ENCODE measurements around the gene WIZ. TPM values are rescaled to one million over a fixed set of nuclear protein-coding genes. Genes with fewer than 3 reads are reported as not detected.

WIZ gene
- polyA plus RNA-seq, 3 donors = 32.6 to 43.1 (median 42.2) TPM

- no peak for DNase-seq
These were observed 3.9 kb downstream of the WIZ start for GRCh38 chr19:15445807-15446376.

GRCh38 chr19:15445227-15445605 is 4.5 kb downstream of the WIZ start:
- DNase-seq = no peak

- DNase-seq = no peak
These were observed 5.1 kb downstream of the WIZ start for GRCh38 chr19:15444505-15445226.

- no peak for DNase-seq
These were observed 5.9 kb downstream of the WIZ start for GRCh38 chr19:15443838-15444237.

GRCh38 chr19:15443325-15443724 is 6.4 kb downstream of the WIZ start:
- DNase-seq = no peak

- DNase-seq = no peak
These were observed 7.4 kb downstream of the WIZ start for GRCh38 chr19:15442142-15442920.

GRCh38 chr19:15441317-15441716 is 8.4 kb downstream of the WIZ start:
- DNase-seq = no peak

- DNase-seq = no peak
These were observed 9.7 kb downstream of the WIZ start for GRCh38 chr19:15439821-15440641.

GRCh38 chr19:15439078-15439799 is 10.5 kb downstream of the WIZ start:
- DNase-seq = no peak

- DNase-seq = no peak
These were observed 11.2 kb downstream of the WIZ start for GRCh38 chr19:15438577-15438976.

GRCh38 chr19:15438124-15438496 is 11.6 kb downstream of the WIZ start:
- DNase-seq = no peak

- DNase-seq = no peak
These were observed 12.2 kb downstream of the WIZ start for GRCh38 chr19:15437355-15438123.

GRCh38 chr19:15436826-15437110 is 13.0 kb downstream of the WIZ start:
- no peak for DNase-seq

GRCh38 chr19:15436012-15436825 is 13.5 kb downstream of the WIZ start:
- DNase-seq = no peak

- no peak for DNase-seq
These were observed 16.2 kb downstream of the WIZ start for GRCh38 chr19:15433519-15434069.

- DNase-seq = peak; percentile 91
These were observed 16.9 kb downstream of the WIZ start for GRCh38 chr19:15432629-15433518.

GRCh38 chr19:15432018-15432494 is 17.7 kb downstream of the WIZ start:
- no peak for DNase-seq

- DNase-seq = no peak
These were observed 18.2 kb downstream of the WIZ start for GRCh38 chr19:15431396-15432017.

Data from renal pelvis (tissue), 4 donors.